ENCODE measurements around the gene CBX4.

DNA sequence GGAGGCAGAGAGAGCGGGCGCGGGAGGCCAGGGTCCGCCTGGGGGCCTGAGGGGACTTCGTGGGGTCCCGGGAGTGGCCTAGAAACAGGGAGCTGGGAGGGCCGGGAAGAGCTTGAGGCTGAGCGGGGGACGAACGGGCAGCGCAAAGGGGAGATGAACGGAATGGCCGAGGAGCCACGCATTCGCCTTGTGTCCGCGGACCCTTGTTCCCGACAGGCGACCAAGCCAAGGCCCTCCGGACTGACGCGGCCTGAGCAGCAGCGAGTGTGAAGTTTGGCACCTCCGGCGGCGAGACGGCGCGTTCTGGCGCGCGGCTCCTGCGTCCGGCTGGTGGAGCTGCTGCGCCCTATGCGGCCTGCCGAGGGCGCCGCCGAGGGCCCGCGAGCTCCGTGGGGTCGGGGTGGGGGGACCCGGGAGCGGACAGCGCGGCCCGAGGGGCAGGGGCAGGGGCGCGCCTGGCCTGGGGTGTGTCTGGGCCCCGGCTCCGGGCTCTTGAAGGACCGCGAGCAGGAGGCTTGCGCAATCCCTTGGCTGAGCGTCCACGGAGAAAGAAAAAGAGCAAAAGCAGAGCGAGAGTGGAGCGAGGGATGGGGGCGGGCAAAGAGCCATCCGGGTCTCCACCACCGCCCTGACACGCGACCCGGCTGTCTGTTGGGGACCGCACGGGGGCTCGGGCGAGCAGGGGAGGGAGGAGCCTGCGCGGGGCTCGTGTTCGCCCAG, 1.2 kb upstream of the CBX4 start:
- TF ChIP-seq ARNTL (CRISPR knock-in tag; IDR thresholded peaks at IDR 0.05; ENCODE audit: borderline replicate concordance, low read depth) = no peak
- TF ChIP-seq ESRRG (CRISPR knock-in tag; IDR thresholded peaks at IDR 0.05) = no peak
- TF ChIP-seq, protein P1, sequence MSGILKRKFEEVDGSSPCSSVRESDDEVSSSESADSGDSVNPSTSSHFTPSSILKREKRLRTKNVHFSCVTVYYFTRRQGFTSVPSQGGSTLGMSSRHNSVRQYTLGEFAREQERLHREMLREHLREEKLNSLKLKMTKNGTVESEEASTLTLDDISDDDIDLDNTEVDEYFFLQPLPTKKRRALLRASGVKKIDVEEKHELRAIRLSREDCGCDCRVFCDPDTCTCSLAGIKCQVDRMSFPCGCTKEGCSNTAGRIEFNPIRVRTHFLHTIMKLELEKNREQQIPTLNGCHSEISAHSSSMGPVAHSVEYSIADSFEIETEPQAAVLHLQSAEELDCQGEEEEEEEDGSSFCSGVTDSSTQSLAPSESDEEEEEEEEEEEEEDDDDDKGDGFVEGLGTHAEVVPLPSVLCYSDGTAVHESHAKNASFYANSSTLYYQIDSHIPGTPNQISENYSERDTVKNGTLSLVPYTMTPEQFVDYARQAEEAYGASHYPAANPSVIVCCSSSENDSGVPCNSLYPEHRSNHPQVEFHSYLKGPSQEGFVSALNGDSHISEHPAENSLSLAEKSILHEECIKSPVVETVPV (CRISPR knock-in tag; IDR thresholded peaks at IDR 0.05) = no peak
- no peak for TF ChIP-seq BACH2 (CRISPR knock-in tag; IDR thresholded peaks at IDR 0.05; ENCODE audit: borderline replicate concordance)
- TF ChIP-seq, protein P2, sequence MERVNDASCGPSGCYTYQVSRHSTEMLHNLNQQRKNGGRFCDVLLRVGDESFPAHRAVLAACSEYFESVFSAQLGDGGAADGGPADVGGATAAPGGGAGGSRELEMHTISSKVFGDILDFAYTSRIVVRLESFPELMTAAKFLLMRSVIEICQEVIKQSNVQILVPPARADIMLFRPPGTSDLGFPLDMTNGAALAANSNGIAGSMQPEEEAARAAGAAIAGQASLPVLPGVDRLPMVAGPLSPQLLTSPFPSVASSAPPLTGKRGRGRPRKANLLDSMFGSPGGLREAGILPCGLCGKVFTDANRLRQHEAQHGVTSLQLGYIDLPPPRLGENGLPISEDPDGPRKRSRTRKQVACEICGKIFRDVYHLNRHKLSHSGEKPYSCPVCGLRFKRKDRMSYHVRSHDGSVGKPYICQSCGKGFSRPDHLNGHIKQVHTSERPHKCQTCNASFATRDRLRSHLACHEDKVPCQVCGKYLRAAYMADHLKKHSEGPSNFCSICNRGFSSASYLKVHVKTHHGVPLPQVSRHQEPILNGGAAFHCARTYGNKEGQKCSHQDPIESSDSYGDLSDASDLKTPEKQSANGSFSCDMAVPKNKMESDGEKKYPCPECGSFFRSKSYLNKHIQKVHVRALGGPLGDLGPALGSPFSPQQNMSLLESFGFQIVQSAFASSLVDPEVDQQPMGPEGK (CRISPR knock-in tag; IDR thresholded peaks at IDR 0.05; ENCODE audit: borderline replicate concordance) = no peak
- no peak for TF ChIP-seq ZC3H10 (CRISPR knock-in tag; IDR thresholded peaks at IDR 0.05)
- TF ChIP-seq TCF4 (CRISPR knock-in tag; IDR thresholded peaks at IDR 0.05; ENCODE audit: borderline replicate concordance) = no peak
- TF ChIP-seq CSDC2 (CRISPR knock-in tag; IDR thresholded peaks at IDR 0.05) = no peak
- no peak for TF ChIP-seq ZNF8 (CRISPR knock-in tag; IDR thresholded peaks at IDR 0.05)
- no peak for TF ChIP-seq ISL1 (CRISPR knock-in tag; IDR thresholded peaks at IDR 0.05)
- no peak for TF ChIP-seq ZNF70 (CRISPR knock-in tag; IDR thresholded peaks at IDR 0.05)
- TF ChIP-seq ZFP3 (CRISPR knock-in tag; IDR thresholded peaks at IDR 0.05) = no peak
- no peak for TF ChIP-seq OSR1 (CRISPR knock-in tag; IDR thresholded peaks at IDR 0.05)

Measured in SK-N-SH treated with all-trans-retinoic acid at 6 μM for 48 hours (cell line).